GM18867 (cell line): ENCODE measurements around the gene LRAT.
"Not testable (repeated sequence)": the region's sequence is repeated elsewhere in the genome, so short reads cannot be mapped to it uniquely, and the experiment has no call there.

Experiments
- ATAC-seq: cut with Tn5 transposase; IDR thresholded peaks from one replicate; pipeline ENCODE4 v1.9.1; 2021; ENCODE audit warnings: mild to moderate bottlenecking, moderate library complexity; ENCODE audit not compliant: unreplicated experiment

LRAT gene

GRCh38 chr4:154743683-154744340 lies at the start of gene LRAT:
LRAT (plus strand) TSS chr4:154744000; CDS start chr4:154744327, 327 bp downstream.
- peak; percentile 58 for ATAC-seq

DNA sequence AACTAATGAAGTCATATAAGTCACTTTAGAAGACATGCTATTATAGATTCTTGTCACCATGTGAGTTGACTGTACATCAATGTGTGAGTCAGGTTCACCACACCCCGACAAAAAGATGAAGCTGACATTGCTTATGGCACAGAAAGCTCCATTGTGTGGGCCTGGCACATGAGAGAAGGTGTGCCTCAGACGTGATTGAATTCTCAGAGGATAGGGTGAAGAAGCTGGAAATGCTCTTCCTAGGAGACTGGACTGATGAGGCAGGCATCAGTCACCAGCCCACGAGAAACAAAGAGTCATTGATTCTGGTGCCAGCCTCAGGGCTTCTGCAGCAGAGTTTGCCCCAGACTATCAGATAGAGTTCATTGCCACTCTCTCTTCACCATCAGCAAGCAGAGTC lies 35.9 kb upstream of the LRAT start:
- no peak for ATAC-seq

GRCh38 chr4:154709550-154709949 lies 34.2 kb upstream of the LRAT start:
- ATAC-seq: no peak

GRCh38 chr4:154711522-154711921 lies 32.3 kb upstream of the LRAT start:
- ATAC-seq: no peak

GRCh38 chr4:154714339-154715040 lies 29.3 kb upstream of the LRAT start:
- ATAC-seq: no peak

DNA sequence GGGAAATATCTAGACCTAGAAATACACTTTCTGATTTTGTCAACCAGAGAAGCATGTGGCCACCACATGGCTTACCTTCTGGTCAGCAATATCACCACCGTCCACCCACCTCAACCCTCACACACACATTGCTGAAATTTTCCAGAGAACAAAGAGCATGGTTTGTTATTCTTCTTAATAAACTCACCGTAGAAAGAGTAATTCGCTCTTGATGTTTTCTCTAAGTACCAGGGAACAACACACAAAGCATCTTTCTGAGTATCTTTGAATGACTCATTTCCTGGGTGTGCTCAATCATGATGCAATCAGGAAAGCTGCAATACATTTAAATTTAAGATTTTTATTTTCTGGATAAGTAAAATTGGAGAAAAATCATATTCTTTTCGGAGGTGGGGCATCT lies 24.7 kb upstream of the LRAT start:
- ATAC-seq: no peak

GRCh38 chr4:154720123-154720522 lies 23.7 kb upstream of the LRAT start:
- peak; percentile 88 for ATAC-seq

- ATAC-seq: no peak
These were observed 23.1 kb upstream of the LRAT start for GRCh38 chr4:154720618-154721267.

GRCh38 chr4:154722262-154722661 lies 21.5 kb upstream of the LRAT start:
- ATAC-seq: no peak

GRCh38 chr4:154723601-154724000 lies 20.2 kb upstream of the LRAT start:
- not testable (repeated sequence) for ATAC-seq

DNA sequence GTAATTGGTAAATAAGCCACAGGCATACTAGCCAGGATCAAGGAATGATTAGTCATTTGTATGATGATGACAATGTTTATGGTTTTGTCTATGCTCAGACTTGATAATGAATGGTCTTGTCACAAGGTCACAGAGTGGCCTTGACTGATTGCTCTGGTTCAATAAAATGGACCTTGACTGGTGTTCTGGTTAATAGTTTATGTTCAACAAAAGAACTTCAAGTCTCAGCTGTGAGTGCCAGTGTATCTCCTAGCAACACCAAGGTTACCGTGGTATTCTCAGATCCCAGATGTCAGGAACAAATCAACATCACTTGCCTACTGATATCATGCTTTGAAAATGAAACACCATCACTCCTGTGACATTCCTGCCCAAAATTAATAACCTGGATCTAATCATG lies 16.3 kb upstream of the LRAT start:
- no peak for ATAC-seq

- no peak for ATAC-seq
These were observed 12.0 kb upstream of the LRAT start for GRCh38 chr4:154731756-154732155.

- ATAC-seq: no peak
These were observed 11.1 kb upstream of the LRAT start for GRCh38 chr4:154732669-154733068.

DNA sequence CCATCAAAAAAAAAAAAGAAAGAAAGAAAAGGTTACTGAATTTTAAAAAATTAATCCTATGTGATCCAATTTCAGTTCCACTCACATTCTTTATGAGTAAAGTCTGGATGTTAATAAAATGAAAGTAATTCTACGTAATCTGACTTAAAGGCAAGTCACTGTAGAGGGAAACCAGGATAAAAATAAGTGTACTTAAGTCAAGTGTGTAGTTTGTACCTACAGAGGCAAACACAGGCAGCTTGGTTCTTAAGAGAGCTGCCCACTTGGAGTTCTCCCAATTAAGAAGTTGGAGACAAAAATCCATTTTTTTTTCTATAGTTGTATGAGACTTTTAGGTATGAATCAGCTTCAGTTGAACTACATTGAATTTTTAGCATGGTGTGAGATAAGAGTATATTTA lies 7.0 kb upstream of the LRAT start:
- ATAC-seq: no peak

DNA sequence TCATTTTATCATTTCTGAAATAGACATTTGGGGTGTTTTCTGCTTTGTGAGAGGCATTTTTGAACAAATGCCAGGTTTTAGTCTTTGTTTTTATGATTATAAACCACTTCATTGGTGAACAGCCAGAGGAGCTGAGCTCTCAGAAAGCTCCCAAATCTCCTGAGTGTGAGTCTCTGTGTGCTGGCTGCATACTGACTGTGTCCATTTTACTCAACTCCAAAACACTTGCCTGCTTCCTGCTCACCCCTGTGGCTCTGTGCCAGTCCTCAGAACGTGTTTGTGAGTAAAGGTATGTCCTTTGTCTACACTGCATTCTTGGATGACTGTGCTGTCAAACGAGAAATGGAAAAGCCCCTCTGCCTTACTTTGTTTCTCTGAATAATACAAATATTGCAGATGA lies 5.4 kb upstream of the LRAT start:
- ATAC-seq: no peak

DNA sequence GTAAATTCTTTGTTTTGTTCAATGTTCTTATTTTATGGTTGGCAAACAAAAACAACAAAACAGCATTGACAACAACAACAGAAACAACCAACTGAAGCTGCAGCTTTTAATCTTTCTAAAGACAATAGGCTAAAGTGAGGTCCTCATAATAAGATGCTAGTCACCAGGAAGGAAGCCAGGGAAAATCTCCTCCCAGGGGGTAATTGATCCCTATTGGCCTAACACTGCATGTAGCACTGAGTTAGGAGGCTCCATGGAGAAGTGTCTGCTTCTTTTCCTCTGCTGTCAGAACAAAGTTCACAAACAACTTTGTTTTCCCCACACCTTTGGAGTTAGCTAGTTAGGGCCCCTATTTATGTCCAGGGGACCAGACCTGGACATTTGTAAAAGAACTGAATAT lies 4.7 kb upstream of the LRAT start:
- no peak for ATAC-seq

GRCh38 chr4:154740462-154740861 lies 3.3 kb upstream of the LRAT start:
- no peak for ATAC-seq

- no peak for ATAC-seq
These were observed 2.6 kb upstream of the LRAT start for GRCh38 chr4:154741131-154741665.

GRCh38 chr4:154741922-154742850 lies 1.6 kb upstream of the LRAT start:
- no peak for ATAC-seq

DNA sequence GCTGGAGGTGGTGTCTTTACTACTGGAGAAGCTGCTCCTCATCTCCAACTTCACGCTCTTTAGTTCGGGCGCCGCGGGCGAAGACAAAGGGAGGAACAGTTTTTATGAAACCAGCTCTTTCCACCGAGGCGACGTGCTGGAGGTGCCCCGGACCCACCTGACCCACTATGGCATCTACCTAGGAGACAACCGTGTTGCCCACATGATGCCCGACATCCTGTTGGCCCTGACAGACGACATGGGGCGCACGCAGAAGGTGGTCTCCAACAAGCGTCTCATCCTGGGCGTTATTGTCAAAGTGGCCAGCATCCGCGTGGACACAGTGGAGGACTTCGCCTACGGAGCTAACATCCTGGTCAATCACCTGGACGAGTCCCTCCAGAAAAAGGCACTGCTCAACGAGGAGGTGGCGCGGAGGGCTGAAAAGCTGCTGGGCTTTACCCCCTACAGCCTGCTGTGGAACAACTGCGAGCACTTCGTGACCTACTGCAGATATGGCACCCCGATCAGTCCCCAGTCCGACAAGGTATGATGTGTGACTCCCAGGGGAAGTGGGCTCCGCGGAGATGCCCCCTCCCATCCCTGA lies 634 bp downstream of the LRAT start:
- no peak for ATAC-seq
